GM12878 (cell line): ENCODE results near the gene NPC1. TPM values are rescaled to one million over a fixed set of nuclear protein-coding genes. Genes with fewer than 3 reads are reported as not detected.

ENCODE experiments used
- ATF3 ChIP-seq: IDR thresholded peaks from 2 replicates; pipeline ENCODE4 v1.6.1; 2011; ENCODE audit warnings: low read depth, mild to moderate bottlenecking, low read length, moderate library complexity, borderline replicate concordance; ENCODE audit errors: extremely low read depth
- ATF7 ChIP-seq: fragments of 450-650 bp; IDR thresholded peaks from 2 replicates; pipeline ENCODE4 v1.6.1; 2016; ENCODE audit warnings: low read depth, mild to moderate bottlenecking
- BRCA1 ChIP-seq: IDR thresholded peaks from 2 replicates; pipeline ENCODE4 v1.6.1; 2011; ENCODE audit warnings: low read depth, low read length, improper control_type of control experiment
- CBX5 ChIP-seq: sonication (generic); IDR thresholded peaks from 2 replicates; pipeline ENCODE4 v1.6.1; 2016; ENCODE audit warnings: low read depth, moderate library complexity, mild to moderate bottlenecking, inconsistent platforms
- CREM ChIP-seq: IDR thresholded peaks from 2 replicates; pipeline ENCODE4 v1.6.1; 2014; ENCODE audit warnings: antibody characterized with exemption, low read depth
- DPF2 ChIP-seq: fragments of 450-650 bp; IDR thresholded peaks from 2 replicates; pipeline ENCODE4 v1.6.1; 2017; ENCODE audit warnings: mild to moderate bottlenecking
- E2F8 ChIP-seq: fragments of 450-650 bp; IDR thresholded peaks from 2 replicates; pipeline ENCODE4 v1.6.1; 2018; ENCODE audit warnings: mild to moderate bottlenecking, low read depth, moderate library complexity; ENCODE audit not compliant: partially characterized antibody
- MXI1 ChIP-seq: fragments of 150-350 bp; IDR thresholded peaks from 2 replicates; pipeline ENCODE4 v1.6.1; 2011; ENCODE audit warnings: low read depth, mild to moderate bottlenecking, inconsistent platforms, low read length, improper control_type of control experiment
- NFXL1 ChIP-seq: fragments of 450-650 bp; IDR thresholded peaks from 2 replicates; pipeline ENCODE4 v1.6.1; 2017; ENCODE audit warnings: antibody characterized with exemption, mild to moderate bottlenecking, borderline replicate concordance
- NR2F1 ChIP-seq: fragments of 450-650 bp; conservative IDR thresholded peaks from 2 replicates; pipeline ENCODE4 v1.6.1; 2017; ENCODE audit warnings: mild to moderate bottlenecking
- PML ChIP-seq: IDR thresholded peaks from 2 replicates; pipeline ENCODE4 v1.6.1; 2012; ENCODE audit warnings: low read length, inconsistent platforms
- RAD51 ChIP-seq: fragments of 450-650 bp; IDR thresholded peaks from 2 replicates; pipeline ENCODE4 v1.6.1; 2016; ENCODE audit warnings: moderate library complexity, mild to moderate bottlenecking, inconsistent platforms
- SKIL ChIP-seq: fragments of 450-650 bp; IDR thresholded peaks from 2 replicates; pipeline ENCODE4 v1.6.1; 2017; ENCODE audit warnings: mild to moderate bottlenecking, low read depth, inconsistent platforms; ENCODE audit not compliant: poor library complexity, severe bottlenecking
- SMAD5 ChIP-seq: IDR thresholded peaks from 2 replicates; pipeline ENCODE4 v1.6.1; 2016; ENCODE audit warnings: antibody characterized with exemption, low read depth
- SMC3 ChIP-seq: IDR thresholded peaks from 2 replicates; pipeline ENCODE4 v1.6.1; 2011; ENCODE audit warnings: low read length, improper control_type of control experiment, borderline replicate concordance
- SUPT20H ChIP-seq: IDR thresholded peaks from 2 replicates; pipeline ENCODE4 v1.6.1; 2011; ENCODE audit warnings: low read depth, mild to moderate bottlenecking, low read length, moderate library complexity, borderline replicate concordance; ENCODE audit not compliant: control insufficient read depth
- TAF1 ChIP-seq: IDR thresholded peaks from 2 replicates; pipeline ENCODE4 v1.6.1; 2011; ENCODE audit warnings: mild to moderate bottlenecking, low read depth, low read length, borderline replicate concordance
- polyA plus RNA-seq, 11 experiments: library from polyadenylated mRNA; depleted of rRNA in 4 of 11; unstranded in 6 of 11; stranded (reverse) in 5 of 11; fragments of >200 nt; fragmentation: Nextera tagmentation in 4 of 11; fragmentation: Illumina TruSeq in 1 of 11; extraction: Ambion mirVana in 4 of 11; extraction: Trizol in 1 of 11; gene quantifications; 1 replicate in 1 of 11; 2 replicates in 10 of 11; pipeline versions ENCODE4 v1.2.1 to v1.2.3, GENCODE V29; 2011 to 2016; ENCODE audit warnings: inconsistent platforms in 2 of 11, missing spikeins in 2 of 11, low read depth in 1 of 11
- total RNA-seq, 4 experiments: library from RNA; depleted of rRNA in 3 of 4; stranded (reverse); fragments of >200 nt in 3 of 4; fragmentation: Illumina TruSeq in 1 of 4; extraction: Trizol in 1 of 4; gene quantifications; 2 replicates each; pipeline versions ENCODE4 v1.2.1 to v1.2.3, GENCODE V29; 2013 to 2021
- TF ChIP-seq, protein P1 (sequence below): fragments of 450-650 bp; IDR thresholded peaks from 2 replicates; pipeline ENCODE4 v1.6.1; 2018; ENCODE audit warnings: borderline replicate concordance, mild to moderate bottlenecking; ENCODE audit not compliant: partially characterized antibody
- TF ChIP-seq, protein P2 (sequence below): fragments of 450-650 bp; IDR thresholded peaks from 2 replicates; pipeline ENCODE4 v1.6.1; 2017; ENCODE audit warnings: mild to moderate bottlenecking, moderate library complexity

NPC1 gene
- total and polyA plus RNA-seq, 10 of the 15 experiments (the other 5 are each of a cell fraction or from before 2014, with no cell fraction given) = 10.1 to 45.2 (median 19.4) TPM

GRCh38 chr18:23629444-23629946, 43.2 kb upstream of the NPC1 start (continued):
- TF ChIP-seq E2F8 = no peak
- no peak for TF ChIP-seq DPF2
- TF ChIP-seq ATF3 = no peak
- TF ChIP-seq SKIL = no peak
- TF ChIP-seq TAF1 = no peak
- TF ChIP-seq, protein P1, sequence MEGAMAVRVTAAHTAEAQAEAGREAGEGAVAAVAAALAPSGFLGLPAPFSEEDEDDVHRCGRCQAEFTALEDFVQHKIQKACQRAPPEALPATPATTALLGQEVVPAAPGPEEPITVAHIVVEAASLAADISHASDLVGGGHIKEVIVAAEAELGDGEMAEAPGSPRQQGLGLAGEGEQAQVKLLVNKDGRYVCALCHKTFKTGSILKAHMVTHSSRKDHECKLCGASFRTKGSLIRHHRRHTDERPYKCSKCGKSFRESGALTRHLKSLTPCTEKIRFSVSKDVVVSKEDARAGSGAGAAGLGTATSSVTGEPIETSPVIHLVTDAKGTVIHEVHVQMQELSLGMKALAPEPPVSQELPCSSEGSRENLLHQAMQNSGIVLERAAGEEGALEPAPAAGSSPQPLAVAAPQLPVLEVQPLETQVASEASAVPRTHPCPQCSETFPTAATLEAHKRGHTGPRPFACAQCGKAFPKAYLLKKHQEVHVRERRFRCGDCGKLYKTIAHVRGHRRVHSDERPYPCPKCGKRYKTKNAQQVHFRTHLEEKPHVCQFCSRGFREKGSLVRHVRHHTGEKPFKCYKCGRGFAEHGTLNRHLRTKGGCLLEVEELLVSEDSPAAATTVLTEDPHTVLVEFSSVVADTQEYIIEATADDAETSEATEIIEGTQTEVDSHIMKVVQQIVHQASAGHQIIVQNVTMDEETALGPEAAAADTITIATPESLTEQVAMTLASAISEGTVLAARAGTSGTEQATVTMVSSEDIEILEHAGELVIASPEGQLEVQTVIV = no peak
- TF ChIP-seq, protein P2, sequence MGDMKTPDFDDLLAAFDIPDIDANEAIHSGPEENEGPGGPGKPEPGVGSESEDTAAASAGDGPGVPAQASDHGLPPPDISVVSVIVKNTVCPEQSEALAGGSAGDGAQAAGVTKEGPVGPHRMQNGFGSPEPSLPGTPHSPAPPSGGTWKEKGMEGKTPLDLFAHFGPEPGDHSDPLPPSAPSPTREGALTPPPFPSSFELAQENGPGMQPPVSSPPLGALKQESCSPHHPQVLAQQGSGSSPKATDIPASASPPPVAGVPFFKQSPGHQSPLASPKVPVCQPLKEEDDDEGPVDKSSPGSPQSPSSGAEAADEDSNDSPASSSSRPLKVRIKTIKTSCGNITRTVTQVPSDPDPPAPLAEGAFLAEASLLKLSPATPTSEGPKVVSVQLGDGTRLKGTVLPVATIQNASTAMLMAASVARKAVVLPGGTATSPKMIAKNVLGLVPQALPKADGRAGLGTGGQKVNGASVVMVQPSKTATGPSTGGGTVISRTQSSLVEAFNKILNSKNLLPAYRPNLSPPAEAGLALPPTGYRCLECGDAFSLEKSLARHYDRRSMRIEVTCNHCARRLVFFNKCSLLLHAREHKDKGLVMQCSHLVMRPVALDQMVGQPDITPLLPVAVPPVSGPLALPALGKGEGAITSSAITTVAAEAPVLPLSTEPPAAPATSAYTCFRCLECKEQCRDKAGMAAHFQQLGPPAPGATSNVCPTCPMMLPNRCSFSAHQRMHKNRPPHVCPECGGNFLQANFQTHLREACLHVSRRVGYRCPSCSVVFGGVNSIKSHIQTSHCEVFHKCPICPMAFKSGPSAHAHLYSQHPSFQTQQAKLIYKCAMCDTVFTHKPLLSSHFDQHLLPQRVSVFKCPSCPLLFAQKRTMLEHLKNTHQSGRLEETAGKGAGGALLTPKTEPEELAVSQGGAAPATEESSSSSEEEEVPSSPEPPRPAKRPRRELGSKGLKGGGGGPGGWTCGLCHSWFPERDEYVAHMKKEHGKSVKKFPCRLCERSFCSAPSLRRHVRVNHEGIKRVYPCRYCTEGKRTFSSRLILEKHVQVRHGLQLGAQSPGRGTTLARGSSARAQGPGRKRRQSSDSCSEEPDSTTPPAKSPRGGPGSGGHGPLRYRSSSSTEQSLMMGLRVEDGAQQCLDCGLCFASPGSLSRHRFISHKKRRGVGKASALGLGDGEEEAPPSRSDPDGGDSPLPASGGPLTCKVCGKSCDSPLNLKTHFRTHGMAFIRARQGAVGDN = peak; percentile 32; the same call in 1 of the 2 replicates
- no peak for TF ChIP-seq SMAD5
- TF ChIP-seq CBX5 = no peak
- no peak for TF ChIP-seq SUPT20H
- TF ChIP-seq NR2F1 = peak; percentile 31; the same call in 1 of the 2 replicates
- no peak for TF ChIP-seq MXI1
- TF ChIP-seq PML = no peak
- no peak for TF ChIP-seq CREM
- TF ChIP-seq NFXL1 = no peak
- no peak for TF ChIP-seq BRCA1
- peak; percentile 44; the same call in 1 of the 2 replicates for TF ChIP-seq SMC3
- TF ChIP-seq RAD51 = no peak
- TF ChIP-seq ATF7 = peak; percentile 55
